IPS-18c (cell line): ENCODE data around the gene RNF217.

Source experiments
- H3K4me3 ChIP-seq: 2 replicates; pipeline ENCODE4 v1.7.0; 2013; ENCODE audit warnings: low read depth, mild to moderate bottlenecking, low read length, moderate library complexity; ENCODE audit not compliant: insufficient read depth
- H3K9me3 ChIP-seq: one replicate; pipeline ENCODE4 v1.6.1; 2013; ENCODE audit warnings: mild to moderate bottlenecking, low read length, moderate library complexity; ENCODE audit not compliant: control insufficient read depth, insufficient read depth

Gene RNF217

DNA sequence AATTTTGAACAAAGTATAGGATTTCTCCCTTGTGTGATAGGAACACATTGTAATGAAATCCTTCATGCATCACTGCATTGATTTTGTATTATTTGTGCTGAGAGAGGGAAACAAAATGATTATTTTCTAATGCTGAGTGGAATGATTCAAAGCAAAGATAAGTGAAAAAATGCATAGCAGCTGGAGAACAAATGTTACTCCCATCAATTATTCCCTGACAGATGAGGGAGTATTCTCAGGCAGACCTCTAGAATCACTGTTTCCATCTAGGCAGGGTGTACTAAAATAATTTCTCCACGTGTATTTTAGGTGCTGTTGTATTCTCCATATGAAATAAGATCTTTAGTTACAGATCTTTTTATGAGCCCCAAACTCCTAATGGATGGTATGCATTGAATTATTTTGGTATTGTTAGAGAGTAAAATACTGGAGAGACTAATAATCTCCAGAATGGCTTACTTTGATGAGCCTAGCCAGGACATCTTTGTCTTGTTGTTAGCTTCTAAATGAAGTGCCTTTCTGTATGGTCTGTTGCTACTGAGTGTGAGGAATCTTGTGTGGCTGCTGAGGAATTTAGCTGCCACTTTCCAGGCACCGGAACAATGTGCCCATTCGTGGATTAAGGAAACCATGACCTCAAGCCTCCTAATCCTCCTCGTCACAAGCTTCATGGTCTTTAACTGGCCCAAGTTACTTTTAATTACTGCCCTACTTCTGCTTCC, 39.6 kb downstream of the RNF217 start:
- Histone ChIP-seq H3K9me3 (no peaks in the 10 kb centered on the region), H3K4me3 (no peak overlapping the region)

DNA sequence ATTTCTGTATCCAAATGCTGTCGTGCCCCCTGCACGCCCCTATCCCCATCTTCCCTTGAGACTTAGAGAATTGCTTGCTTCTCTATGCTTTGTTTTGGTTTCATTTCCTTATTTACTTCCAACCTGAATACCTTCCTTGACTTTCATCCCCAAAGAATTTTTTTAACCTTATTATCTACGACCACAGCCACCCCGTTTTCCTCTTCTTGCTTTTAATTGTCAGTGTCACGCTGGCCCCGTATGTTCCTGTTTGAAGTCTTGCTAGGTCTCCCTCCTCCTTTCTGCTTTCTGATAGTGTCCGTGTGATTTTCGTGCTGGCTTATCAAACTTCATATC, 40.1 kb downstream of the RNF217 start:
- H3K4me3 ChIP-seq, result no peak overlapping the region
- no peaks in the 10 kb centered on the region for H3K9me3 ChIP-seq

DNA sequence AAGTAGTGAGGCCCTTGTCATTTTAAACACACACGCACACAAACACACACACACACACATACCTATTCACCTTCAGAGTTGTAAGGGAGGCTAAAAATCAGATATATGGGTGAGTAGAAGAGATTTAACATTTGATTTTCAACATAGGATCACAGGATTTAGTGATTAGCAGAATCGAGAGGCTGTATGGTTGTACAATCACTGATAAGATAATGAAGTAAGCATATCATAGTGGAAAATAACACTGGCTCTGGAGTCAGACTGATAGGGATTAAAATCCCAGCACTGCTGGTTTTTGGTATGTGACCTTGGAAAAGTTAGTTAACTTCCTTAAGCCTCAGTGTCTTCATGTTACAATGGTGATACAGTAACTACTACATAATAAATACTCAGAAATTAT, 40.8 kb downstream of the RNF217 start:
- Histone ChIP-seq H3K4me3 (no peak overlapping the region), H3K9me3 (no peaks in the 10 kb centered on the region)

DNA sequence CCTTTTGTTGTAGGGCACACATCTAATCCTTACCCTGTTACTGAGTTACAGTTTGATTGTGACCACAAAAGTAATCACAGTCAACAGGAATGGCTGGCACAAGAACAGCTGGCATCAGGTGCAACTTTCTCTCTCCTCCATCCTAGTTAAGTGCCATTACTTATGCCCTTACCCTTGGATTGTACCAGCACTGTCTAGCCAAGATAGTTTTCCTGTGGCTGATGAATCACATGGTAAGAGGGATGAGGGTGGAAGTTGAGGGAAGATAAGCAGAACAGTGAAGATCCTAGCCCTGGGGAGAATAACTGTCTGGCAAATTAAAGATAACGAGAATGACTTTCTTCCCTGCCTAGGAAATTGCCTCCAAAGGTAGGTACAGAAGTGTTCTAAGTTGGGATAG, 42.0 kb downstream of the RNF217 start:
- Histone ChIP-seq H3K9me3 (no peaks in the 10 kb centered on the region), H3K4me3 (no peak overlapping the region)

DNA sequence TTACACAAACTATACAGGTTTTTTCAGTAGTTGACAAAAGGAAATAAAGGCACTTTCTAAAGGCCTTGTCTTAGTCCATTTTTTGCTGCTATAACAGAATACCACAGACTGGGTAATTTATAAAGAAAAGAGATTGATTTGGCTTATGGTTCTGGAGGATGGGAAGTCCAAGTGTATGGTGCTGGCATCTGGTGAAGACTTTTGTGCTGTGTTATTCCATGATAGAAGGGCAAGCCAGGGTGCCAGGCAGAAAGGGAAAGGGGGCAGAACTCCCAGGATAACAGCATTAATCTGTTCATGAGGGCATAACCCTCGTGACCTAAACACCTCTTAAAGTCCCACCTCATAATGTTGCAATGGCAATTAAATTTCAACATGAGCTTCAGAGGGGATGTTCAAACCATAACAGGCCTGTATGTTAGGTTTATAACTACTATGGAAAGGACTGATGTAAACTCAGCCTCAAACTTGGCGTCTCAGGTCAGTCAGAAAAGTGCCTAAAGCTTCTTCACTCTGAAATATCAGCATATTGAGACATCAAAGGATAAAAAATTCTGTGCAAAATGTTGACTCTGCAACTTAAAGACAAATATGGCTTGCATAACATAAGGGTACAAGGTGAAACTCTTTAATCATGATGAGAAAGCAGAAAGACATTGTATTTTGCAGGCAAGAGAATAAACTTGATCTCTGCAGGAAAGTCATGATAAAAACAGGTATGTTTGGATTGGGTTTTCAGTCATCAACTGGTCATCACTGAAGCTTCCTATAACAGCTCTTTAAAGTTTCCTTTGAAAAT, 42.8 kb downstream of the RNF217 start:
- Histone ChIP-seq H3K9me3 (no peaks in the 10 kb centered on the region), H3K4me3 (no peak overlapping the region)

DNA sequence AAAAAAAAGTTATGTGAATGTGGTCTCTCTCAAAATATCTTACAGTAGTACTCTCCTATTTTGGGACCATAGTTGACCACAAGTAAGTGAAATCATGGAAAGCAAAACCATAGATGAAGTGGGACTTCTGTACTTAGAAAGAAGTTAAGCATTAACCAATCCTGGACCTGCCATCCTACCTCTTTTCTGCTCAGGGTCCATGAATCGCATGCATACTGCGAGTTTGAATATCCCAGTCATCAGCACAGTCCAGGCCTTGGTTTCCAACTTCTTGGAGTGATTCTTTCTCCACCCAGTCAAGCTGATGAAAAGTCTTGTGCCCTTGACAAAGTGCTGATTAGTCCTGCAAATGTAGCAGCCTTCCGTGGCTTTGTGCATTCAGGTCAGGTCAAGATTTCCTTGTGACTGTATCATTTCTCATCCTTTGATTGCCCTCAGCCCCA, 46.0 kb downstream of the RNF217 start:
- Histone ChIP-seq H3K9me3 (no peaks in the 10 kb centered on the region), H3K4me3 (no peak overlapping the region)

DNA sequence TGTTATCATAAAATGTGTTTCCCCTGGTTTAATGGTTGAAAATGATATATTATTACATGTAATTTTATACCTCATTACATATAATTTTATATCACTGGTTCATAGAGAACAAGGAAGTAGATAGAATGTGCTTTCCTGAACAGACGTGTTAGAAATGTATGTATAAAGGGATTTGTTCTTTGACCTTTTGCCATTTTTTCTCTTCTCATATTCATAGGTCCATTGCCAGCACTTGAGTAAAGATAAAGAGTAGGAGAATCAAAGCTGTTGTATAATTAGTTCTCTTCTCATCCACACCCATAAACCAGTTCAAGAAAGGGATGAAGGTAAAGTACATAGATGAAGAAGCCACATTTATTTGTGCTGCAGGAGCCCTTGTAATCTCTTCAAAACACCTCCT, 46.7 kb downstream of the RNF217 start:
- H3K9me3 ChIP-seq, result no peaks in the 10 kb centered on the region

DNA sequence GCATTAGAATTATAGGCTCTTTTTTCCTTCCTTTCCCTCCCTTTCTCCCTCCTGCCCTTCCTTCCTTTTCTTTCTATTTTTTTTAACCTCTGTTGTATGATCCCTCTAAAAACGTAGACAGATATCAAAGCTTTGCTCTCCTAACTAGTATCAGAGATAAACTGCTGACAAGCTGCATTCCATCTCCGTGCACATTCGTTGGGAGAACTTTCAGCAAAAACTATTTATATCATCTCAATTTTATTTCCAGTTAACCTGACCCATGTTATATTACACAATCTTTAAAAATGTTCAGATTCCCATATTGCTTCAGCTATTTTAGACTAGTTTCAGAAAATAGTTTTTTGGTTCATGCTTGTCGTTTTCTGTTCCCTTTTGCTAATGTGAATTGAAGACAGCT, 47.3 kb downstream of the RNF217 start:
- no peaks in the 10 kb centered on the region for H3K9me3 ChIP-seq
- H3K4me3 ChIP-seq, result no peak overlapping the region

More for the DNA sequence above, 46.7 kb downstream of the RNF217 start:
- no peak overlapping the region for H3K4me3 ChIP-seq

DNA sequence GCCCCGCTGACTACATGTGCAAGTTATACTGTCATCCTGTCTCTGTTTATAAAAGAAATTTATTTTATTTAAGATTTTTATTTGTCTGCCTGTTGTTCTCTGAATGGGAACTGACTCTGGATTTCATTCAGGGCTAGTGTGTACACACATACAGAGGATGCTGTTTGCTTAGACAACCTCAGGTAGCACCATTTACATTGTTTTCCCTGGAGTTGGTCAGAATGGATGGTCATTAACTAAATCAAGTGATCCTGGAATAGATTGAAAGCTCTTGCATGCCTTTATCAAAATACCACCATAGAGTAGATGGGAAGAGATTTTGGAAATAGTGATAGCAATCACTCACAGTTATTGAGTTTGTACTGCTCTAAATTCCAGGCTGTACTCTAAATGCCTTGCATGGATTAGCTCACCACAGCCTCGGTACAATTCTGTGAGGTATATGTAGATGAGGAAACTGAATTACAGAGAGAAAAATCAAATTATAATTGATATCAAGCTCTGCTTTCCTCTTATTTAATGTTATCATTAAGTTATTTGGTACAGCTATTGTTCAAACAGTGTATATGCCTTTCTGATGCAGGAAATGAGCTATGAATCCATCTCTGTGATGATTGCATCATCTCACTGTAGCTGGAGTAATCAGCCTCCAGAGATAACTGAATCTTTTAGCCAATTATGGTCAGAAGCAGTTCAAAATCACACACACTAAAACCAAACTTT, 51.9 kb downstream of the RNF217 start:
- H3K9me3 ChIP-seq, result no peaks in the 10 kb centered on the region
- H3K4me3 ChIP-seq, result no peak overlapping the region

DNA sequence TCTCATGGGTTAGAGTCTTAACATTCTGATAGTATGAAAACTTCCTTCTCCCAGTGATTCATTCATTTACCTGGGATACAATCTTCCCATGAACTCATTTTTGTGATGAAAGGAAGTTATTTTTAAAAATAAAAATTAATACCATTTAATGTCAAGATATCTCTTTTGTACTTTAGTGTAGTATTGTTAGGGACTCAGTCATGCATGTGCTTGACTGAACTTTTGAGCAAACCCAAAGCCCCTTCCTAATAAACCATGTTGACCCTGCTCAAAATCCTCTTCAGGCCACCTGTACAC, 52.4 kb downstream of the RNF217 start:
- Histone ChIP-seq H3K4me3 (no peak overlapping the region), H3K9me3 (no peaks in the 10 kb centered on the region)

DNA sequence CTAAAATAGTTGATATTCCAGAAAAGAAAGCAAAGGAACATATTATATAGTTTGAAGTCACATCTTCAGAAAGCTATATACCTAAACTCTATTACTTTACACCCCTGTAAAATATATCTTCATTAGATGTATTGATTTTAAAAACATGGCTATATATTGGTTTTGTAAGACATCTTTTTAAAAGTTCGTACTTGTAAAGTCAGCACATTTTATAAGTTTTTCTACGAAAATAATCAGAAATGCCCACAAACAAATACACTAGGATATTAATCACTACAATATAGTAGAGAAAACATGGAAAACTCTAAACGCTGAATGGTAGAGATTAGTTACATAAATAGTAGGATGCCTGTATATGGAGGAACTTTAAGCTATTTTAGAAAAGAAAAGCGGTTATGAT, 52.9 kb downstream of the RNF217 start:
- Histone ChIP-seq H3K9me3 (no peaks in the 10 kb centered on the region), H3K4me3 (no peak overlapping the region)

DNA sequence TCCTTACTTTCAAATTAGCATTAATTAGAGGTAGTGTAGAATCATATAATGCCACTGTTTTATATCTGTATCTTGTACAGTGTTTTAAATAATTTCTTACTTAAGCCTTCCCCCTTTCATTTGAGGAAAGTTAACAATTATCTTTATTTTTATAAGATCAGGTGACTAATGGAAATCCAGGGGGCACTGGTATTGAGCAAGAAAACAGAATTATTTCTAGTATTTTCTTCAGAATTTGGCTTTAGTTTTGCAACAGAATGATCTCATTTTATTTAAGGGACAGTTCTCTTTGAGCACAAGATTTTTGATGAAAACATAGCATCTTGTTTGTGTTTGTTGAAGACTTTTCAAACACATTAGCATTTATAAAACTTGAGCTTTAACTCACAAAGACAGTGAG, 55.9 kb downstream of the RNF217 start:
- H3K4me3 ChIP-seq, result no peak overlapping the region
- H3K9me3 ChIP-seq, result no peaks in the 10 kb centered on the region

DNA sequence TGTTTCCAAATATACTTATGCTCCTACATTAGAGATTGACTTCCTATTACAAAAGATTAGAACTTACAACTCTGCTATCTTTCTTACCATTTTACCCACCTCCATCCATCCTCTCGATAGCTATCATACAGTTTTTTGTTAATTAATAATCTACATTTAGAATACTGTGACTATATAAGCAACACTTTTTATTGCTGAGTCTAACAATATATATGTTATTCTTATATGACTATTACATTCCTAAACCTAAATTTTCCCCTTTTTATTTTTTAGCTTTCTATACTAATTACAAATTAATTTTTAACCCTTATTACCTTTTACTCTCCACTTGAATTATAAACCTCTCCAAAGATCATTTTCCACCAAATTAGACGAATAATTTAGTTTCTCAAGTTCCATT, 57.0 kb downstream of the RNF217 start:
- Histone ChIP-seq H3K4me3 (no peak overlapping the region), H3K9me3 (no peaks in the 10 kb centered on the region)

DNA sequence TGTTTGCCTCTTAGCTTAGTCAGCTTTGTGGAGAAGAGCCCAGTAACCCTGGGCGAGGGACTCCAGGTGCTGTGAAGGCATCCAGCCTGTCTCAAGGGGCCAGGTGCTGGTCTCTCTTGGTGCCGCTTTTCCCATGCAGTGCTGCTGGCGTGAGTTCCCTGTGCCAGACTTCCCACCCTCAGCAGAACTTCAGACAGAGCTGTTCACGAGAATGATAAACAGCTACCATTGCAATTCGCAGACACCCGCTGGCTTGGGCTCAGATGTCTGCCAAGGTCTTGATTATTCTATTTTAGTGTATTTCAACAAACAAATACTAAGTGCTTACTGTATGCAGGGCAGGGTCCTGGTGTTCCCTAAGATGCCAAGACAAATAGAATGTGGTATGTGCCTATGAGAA, 57.7 kb downstream of the RNF217 start:
- no peaks in the 10 kb centered on the region for H3K9me3 ChIP-seq
- H3K4me3 ChIP-seq, result no peak overlapping the region

DNA sequence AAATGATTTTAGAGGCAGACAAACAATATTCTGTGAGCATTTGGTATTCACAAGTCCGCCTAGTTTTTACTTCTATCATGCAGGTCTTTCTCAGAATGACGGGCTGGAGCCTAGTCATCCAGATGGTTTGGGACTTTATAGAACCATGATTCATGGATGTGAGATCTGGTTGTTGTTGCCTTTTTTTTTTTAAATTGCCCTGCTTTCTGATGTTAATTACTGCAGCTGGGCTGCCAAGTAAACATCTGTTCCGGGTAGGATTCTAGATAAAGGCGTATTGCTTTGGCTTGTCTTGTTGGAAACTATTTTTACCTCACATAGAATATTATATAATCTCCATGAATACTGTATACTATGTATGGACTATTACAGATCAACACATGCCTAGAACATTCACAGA, 58.1 kb downstream of the RNF217 start:
- Histone ChIP-seq H3K9me3 (no peaks in the 10 kb centered on the region), H3K4me3 (no peak overlapping the region)

DNA sequence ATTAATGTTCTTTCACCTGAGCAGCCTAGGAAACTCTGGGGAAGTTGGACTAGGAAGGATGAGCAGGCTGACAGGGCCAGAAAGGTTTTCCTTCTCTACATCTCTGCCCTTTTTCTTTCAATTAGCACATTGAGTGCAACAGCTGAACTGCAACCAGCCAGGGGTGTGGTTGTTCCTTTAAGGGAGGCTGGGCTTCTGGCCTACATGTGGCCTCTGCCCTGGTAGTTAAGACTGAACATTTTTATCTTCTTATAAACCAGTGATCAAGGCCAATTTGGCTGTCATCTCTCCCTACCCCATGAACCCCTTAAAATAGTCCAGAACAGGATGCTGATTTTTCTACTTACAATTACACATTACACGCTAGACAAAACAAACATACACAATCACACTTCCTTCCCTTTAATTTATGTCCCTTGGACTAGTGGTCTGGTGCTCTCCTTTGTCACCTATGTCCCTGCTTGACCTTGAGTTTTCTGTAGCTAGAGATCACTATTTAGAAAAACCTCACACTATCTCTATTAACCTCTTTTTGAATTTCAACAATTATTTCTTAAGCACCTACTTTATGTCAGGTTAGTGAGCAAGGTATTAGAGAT, 60.3 kb downstream of the RNF217 start:
- Histone ChIP-seq H3K4me3 (no peak overlapping the region), H3K9me3 (no peaks in the 10 kb centered on the region)

DNA sequence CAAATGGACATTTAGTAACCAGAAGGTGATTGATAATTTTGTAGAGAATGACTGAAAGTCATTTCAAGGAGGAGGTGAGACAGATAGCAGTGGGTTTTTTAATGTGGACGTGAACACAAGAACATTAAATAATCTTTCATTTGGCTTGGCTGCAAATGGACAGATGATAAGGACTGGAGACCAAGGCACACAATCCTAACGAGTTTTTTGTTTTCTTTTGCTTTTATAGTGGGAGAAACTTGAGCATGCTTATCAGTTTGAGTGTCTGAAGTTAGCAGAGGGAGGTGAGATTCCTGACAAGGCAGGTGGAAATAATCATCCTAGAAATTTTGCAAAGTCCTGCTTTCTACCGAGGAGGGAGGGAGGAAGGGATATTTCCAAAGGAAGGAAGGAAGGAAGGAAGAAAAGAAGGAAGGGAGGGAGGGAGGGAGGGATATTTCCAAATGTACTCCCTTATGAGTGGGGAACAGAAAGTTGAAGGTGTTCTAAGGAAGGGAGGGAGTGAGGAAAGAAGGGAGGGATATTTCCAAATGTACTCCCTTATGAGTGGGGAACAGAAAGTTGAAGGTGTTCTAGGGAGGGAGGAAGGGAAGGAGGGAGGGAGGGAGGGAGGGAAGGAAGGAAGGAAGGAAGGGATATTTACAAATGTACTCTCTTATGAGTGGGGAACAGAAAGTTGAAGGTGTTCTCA, 63.1 kb downstream of the RNF217 start:
- no peaks in the 10 kb centered on the region for H3K9me3 ChIP-seq
- no peak overlapping the region for H3K4me3 ChIP-seq
